Common myeloid progenitor, CD34-positive (primary cell): ENCODE measurements around the gene GRAMD1C.

Experiments used
- CTCF ChIA-PET: fragments of 350-600 bp; sonication (Branson Sonifier 250); formaldehyde crosslinking; loops from one replicate; lab custom pipeline; 2021; ENCODE audit warnings: antibody characterized with exemption; lab: Charles Lee
- POLR2A ChIA-PET: fragments of 350-600 bp; sonication (Branson Sonifier 250); formaldehyde crosslinking; loops from one replicate; lab custom pipeline; 2021; ENCODE audit warnings: antibody characterized with exemption; lab: Charles Lee
- DNase-seq, 3 donors: peaks; one replicate each; pipeline versions ENCODE4 v3.0.0 to v3.0.0-alpha.2; 2013
- H3K27ac ChIP-seq, 2 experiments: 1 replicate in 1 of 2; 2 replicates in 1 of 2; pipeline ENCODE4 v1.7.0; 2013; ENCODE audit warnings: inconsistent platforms in 2 of 2, low read length in 2 of 2, mild to moderate bottlenecking in 2 of 2, low read depth in 1 of 2, moderate library complexity in 1 of 2; ENCODE audit not compliant: severe bottlenecking in 2 of 2, insufficient read depth in 1 of 2, poor library complexity in 1 of 2
- H3K27me3 ChIP-seq, 5 experiments: replicated peaks in 2 of 5; 1 replicate in 3 of 5; 2 replicates in 2 of 5; pipeline versions ENCODE4 v1.6.1 to v1.7.0; 2013; ENCODE audit warnings: low read length in 4 of 5, mild to moderate bottlenecking in 2 of 5, moderate library complexity in 2 of 5, inconsistent platforms in 1 of 5; ENCODE audit not compliant: insufficient read depth in 5 of 5, control insufficient read depth in 4 of 5
- H3K36me3 ChIP-seq, 4 experiments: 1 replicate in 2 of 4; 2 replicates in 2 of 4; pipeline versions ENCODE4 v1.6.1 to v1.7.0; 2013; ENCODE audit warnings: low read length in 3 of 4, control low read depth in 1 of 4, mild to moderate bottlenecking in 1 of 4; ENCODE audit not compliant: control insufficient read depth in 4 of 4, insufficient read depth in 4 of 4
- H3K4me1 ChIP-seq, 4 experiments: 1 replicate in 3 of 4; 2 replicates in 1 of 4; pipeline versions ENCODE4 v1.6.1 to v1.7.1; 2013; ENCODE audit warnings: low read length in 3 of 4, mild to moderate bottlenecking in 3 of 4, control low read depth in 1 of 4, inconsistent platforms in 1 of 4, moderate library complexity in 1 of 4; ENCODE audit not compliant: control insufficient read depth in 4 of 4, insufficient read depth in 4 of 4; ENCODE audit errors: control extremely low read depth in 1 of 4
- H3K4me3 ChIP-seq, 7 experiments: 1 replicate in 4 of 7; 2 replicates in 3 of 7; pipeline versions ENCODE4 v1.5.1 to v1.7.0; 2013; ENCODE audit warnings: mild to moderate bottlenecking in 7 of 7, low read length in 6 of 7, moderate library complexity in 6 of 7, inconsistent platforms in 2 of 7, low read depth in 2 of 7, control low read depth in 1 of 7; ENCODE audit not compliant: insufficient read depth in 4 of 7, control insufficient read depth in 1 of 7; ENCODE audit errors: extremely low read depth in 1 of 7
- H3K9me3 ChIP-seq, 5 experiments: 1 replicate in 4 of 5; 2 replicates in 1 of 5; pipeline versions ENCODE4 v1.6.1 to v1.7.1; 2013; ENCODE audit warnings: low read length in 4 of 5, mild to moderate bottlenecking in 2 of 5, inconsistent platforms in 1 of 5, low read depth in 1 of 5, moderate library complexity in 1 of 5; ENCODE audit not compliant: control insufficient read depth in 4 of 5, insufficient read depth in 2 of 5; ENCODE audit errors: control extremely low read depth in 1 of 5
- WGBS: methylation state at CpG from one replicate; pipeline ENCODE4 v1.1.5; 2013; ENCODE audit not compliant: insufficient coverage; 5-methylcytosine and 5-hydroxymethylcytosine counted together

GRAMD1C gene

DNA sequence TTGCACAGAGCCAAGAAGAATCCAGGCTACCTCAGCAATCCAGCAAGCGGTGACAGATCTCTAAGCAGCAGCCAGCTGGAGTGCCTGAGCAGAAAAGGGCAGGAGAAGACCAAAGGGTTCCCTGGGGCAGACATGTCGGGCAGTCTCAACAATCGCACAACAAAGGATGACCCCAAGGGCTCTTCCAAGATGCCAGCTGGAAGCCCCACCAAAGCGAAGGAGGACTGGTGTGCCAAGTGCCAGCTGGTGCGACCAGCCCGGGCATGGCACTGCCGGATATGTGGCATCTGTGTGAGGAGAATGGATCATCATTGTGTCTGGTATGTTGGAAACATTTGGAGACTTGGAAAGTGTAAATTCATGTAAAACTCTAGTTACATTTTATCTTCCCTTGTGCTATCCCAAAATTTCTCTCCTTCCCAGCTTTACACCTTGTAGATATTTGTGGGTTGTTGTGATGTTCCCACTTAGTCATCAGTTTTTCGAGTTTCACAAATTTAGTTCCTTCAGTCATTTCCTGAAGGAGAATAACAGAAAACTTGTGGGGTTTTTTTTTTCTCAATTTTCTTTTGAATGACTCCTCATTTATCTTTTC is 115.6 kb downstream of the GRAMD1C start:
- Histone ChIP-seq H3K36me3 (peaks cover 3 to 17% (median 6%) of the 10 kb centered on the region in 4 experiments), H3K4me3 (peak overlapping the region in 2 of 7 experiments; percentile 8 to 34), H3K4me1 (peaks cover 2 to 20% (median 17%) of the 10 kb centered on the region in 4 experiments), H3K9me3 (no peaks in the 10 kb centered on the region), H3K27me3 (no peaks in the 10 kb centered on the region), H3K27ac (no peak overlapping the region)
- POLR2A ChIA-PET = no interaction called here
- WGBS = 82% methylated on average over 7 of the region's 8 CpGs
- DNase-seq = no peak
- CTCF ChIA-PET = interaction anchor here (2.0 kb wide), 1 partner anchor 8 kb away, joined by 7 read pairs; no protein-coding TSS in a partner anchor

DNA sequence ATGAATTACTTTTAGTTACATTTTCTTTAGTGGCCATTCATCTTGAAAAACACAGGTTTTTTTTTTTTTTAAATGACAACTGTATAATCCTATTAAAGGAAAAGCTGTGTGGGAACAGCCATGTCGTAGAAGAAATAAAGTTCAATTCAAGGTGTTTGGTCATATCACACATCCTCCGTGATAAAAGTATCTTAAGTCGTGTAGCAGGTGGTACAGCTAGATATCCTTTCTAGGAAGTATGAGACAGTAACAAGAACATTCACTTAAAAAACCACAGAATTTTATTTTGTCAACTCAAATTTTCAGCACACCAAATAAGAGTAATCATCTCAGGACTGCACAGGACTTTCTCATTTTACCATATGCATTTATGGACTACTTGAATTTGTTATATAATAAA is 125.3 kb downstream of the GRAMD1C start:
- Histone ChIP-seq H3K36me3 (peaks cover 0 to 11% (median 7%) of the 10 kb centered on the region in 4 experiments), H3K9me3 (no peaks in the 10 kb centered on the region), H3K27me3 (no peaks in the 10 kb centered on the region), H3K27ac (no peak overlapping the region), H3K4me1 (no peaks in the 10 kb centered on the region), H3K4me3 (no peak overlapping the region)
- peak in 2 of 3 donors; percentile 22 to 56 for DNase-seq
- ChIA-PET CTCF (no interaction called here), POLR2A (no interaction called here)
- no CpG with 5 or more reads among the region's 3 CpGs for WGBS

DNA sequence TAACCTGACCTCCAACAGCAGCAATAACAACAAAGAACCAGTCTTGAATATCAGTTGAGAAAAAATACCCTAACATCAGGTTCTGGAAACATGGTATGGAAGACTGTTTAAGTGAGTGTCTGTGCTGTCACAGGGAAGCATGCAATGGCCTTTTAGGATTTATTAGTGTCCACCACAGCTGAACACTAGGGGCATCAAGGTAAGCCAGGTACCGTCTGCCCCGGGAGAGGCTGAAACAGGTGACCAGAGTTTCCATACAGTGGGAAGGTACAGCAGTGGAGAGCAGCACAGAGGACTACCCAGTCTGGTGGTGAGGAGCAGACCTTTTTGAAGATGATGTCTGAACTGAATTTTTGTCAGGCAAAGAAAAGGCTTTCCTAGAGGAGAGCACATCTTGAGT is 127.6 kb downstream of the GRAMD1C start:
- H3K9me3 ChIP-seq = peaks cover 0 to 2% (median 0%) of the 10 kb centered on the region in 5 experiments
- no peaks in the 10 kb centered on the region for H3K4me1 ChIP-seq
- ChIA-PET POLR2A (no interaction called here), CTCF (no interaction called here)
- DNase-seq = no peak
- no peaks in the 10 kb centered on the region for H3K27me3 ChIP-seq
- no peak overlapping the region for H3K4me3 ChIP-seq
- WGBS = 96% methylated on average over 2 of the region's 2 CpGs
- peaks cover 0 to 6% (median 5%) of the 10 kb centered on the region in 4 experiments for H3K36me3 ChIP-seq
- H3K27ac ChIP-seq = no peak overlapping the region

DNA sequence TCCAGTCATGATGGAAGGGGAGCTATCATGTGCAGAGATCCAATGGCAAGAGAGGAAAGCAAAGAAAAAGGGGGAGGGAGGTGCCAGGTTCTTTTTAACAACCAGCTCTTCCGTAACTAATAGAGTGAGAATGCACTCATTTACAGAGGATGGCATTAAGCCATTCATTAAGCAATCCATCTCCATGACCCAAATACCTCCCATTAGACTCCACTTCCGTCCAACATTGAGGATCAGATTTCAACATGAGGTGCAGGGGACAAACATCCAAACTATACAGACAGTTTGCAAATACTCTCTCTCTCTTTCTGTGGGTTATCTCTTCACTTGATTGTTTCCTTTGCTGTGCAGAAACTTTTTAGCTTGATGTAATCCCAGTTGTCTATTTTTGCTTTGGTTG is 130.4 kb downstream of the GRAMD1C start:
- H3K9me3 ChIP-seq = peaks cover 0 to 23% (median 6%) of the 10 kb centered on the region in 5 experiments
- H3K27ac ChIP-seq = no peak overlapping the region
- no peaks in the 10 kb centered on the region for H3K4me1 ChIP-seq
- H3K4me3 ChIP-seq = no peak overlapping the region
- POLR2A ChIA-PET = no interaction called here
- CTCF ChIA-PET = no interaction called here
- no peaks in the 10 kb centered on the region for H3K27me3 ChIP-seq
- peaks cover 0 to 9% (median 0%) of the 10 kb centered on the region in 4 experiments for H3K36me3 ChIP-seq
- 100% methylated on average over 2 of the region's 2 CpGs for WGBS
- DNase-seq = no peak

DNA sequence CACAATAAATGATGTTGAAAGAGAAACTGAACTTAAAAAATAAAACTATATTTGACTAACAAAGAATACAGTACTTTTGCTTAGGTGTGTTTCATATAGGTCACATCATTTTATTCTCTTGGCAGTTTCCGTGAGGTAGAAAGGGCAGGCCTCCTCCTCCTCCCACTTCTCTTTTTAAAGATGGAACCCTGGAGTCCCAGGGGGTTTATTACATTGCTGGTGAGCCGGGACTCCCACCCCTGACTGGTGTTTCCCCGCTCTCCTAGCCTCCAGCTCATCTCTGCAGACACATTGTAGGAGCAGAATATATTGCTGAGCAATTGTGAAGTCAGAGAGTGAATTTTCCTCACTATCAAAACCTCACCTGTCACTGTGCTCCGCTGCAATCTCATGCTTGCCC is 139.2 kb downstream of the GRAMD1C start:
- no CpG with 5 or more reads among the region's 4 CpGs for WGBS

DNA sequence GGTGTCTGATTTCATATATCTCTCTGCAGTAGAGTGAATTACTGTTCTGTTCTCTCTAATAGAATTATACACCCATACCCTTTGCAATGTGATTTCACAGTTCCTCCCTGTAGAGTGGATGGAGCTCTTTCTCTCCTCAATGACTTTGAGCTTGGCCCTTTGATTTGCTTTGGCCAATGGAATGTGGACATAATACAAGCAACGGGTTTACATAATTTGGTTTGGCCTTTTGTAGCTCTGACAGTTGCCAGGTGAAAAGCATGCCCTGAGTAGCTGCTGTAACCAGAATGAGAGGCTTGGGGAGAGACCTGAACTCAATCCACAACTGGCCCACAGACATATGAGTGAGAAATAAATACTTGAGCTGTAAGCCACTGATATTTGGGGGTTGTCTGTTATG is 141.3 kb downstream of the GRAMD1C start:
- ChIA-PET CTCF (interaction anchor here (1.4 kb wide), 1 partner anchor 18 kb away, joined by 3 read pairs; no protein-coding TSS in a partner anchor), POLR2A (no interaction called here)
- Histone ChIP-seq H3K36me3 (peaks cover 2 to 21% (median 5%) of the 10 kb centered on the region in 4 experiments), H3K27me3 (no peaks in the 10 kb centered on the region), H3K4me3 (no peak overlapping the region), H3K4me1 (peaks cover 0 to 6% (median under 1%) of the 10 kb centered on the region in 4 experiments), H3K9me3 (peaks cover 0 to 3% (median 2%) of the 10 kb centered on the region in 5 experiments), H3K27ac (no peak overlapping the region)
- no peak for DNase-seq
- WGBS = 100% methylated on average over 1 of the region's 1 CpG

More for the DNA sequence above, 139.2 kb downstream of the GRAMD1C start:
- Histone ChIP-seq H3K36me3 (peaks cover 2 to 34% (median 6%) of the 10 kb centered on the region in 4 experiments), H3K9me3 (peaks cover 5 to 23% (median 7%) of the 10 kb centered on the region in 5 experiments), H3K27ac (no peak overlapping the region), H3K4me1 (peaks cover 0 to 6% (median 0%) of the 10 kb centered on the region in 4 experiments), H3K4me3 (no peak overlapping the region), H3K27me3 (no peaks in the 10 kb centered on the region)
- no peak for DNase-seq
- POLR2A ChIA-PET = no interaction called here
- CTCF ChIA-PET = no interaction called here

DNA sequence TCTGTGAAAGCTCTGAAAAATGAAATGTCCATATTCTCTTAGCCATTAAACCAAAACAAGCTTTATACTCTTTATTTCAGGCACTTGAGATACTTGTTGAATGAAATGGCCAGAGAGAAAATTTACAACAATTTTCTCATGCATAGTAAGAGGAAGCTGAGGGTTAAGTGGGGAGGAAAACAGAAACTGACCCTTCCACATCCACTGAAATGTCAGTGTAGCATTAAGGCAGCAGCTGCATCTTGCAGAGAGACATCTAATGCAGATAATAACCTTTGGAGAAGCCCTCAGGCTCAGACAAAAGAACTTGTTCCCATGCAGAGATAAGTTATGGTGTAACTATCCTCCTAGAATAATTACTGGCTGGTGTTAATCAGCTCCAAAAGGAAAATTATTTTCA is 143.2 kb downstream of the GRAMD1C start:
- peaks cover 0 to 7% (median 4%) of the 10 kb centered on the region in 4 experiments for H3K4me1 ChIP-seq
- CTCF ChIA-PET = interaction anchor here (1.0 to 1.1 kb wide), 2 partner anchors 8 to 9 kb away, joined by 3 to 4 read pairs; no protein-coding TSS in a partner anchor

More for the DNA sequence above, 143.2 kb downstream of the GRAMD1C start:
- H3K36me3 ChIP-seq = peaks cover 2 to 20% (median 6%) of the 10 kb centered on the region in 4 experiments
- no peak for DNase-seq
- H3K9me3 ChIP-seq = peaks cover 0 to 7% (median 0%) of the 10 kb centered on the region in 5 experiments
- POLR2A ChIA-PET = no interaction called here
- H3K27me3 ChIP-seq = no peaks in the 10 kb centered on the region
- H3K27ac ChIP-seq = no peak overlapping the region
- H3K4me3 ChIP-seq = no peak overlapping the region
